HL-60 (cell line): ENCODE measurements around the gene MME.

ENCODE experiments used
- DNase-seq, 2 experiments: peaks; one replicate each; pipeline ENCODE4 v3.0.0-alpha.2; 2010 to 2020; ENCODE audit warnings: low read depth in 1 of 2, low spot score in 1 of 2
- H3K27ac ChIP-seq: fragments of 250-450 bp; sonication (Bioruptor Pico); replicated peaks from 2 replicates; pipeline ENCODE4 v1.5.1; 2020; ENCODE audit warnings: mild to moderate bottlenecking, moderate library complexity
- H3K27me3 ChIP-seq: fragments of 250-450 bp; sonication (Bioruptor Pico); 2 replicates; pipeline ENCODE4 v1.5.1; 2021; ENCODE audit warnings: mild to moderate bottlenecking, moderate library complexity; ENCODE audit not compliant: insufficient read depth, poor library complexity, severe bottlenecking
- H3K4me3 ChIP-seq: replicated peaks from 2 replicates; pipeline ENCODE4 v1.5.1; 2011; ENCODE audit warnings: mild to moderate bottlenecking, control low read depth, low read length; ENCODE audit not compliant: insufficient read depth
- CTCF ChIP-seq: IDR thresholded peaks from one replicate; pipeline ENCODE4 v1.5.1; 2011; ENCODE audit warnings: low read length, control low read depth, inconsistent platforms; ENCODE audit not compliant: insufficient read depth
- GABPA ChIP-seq: IDR thresholded peaks from 2 replicates; pipeline ENCODE4 v1.6.1; 2012; ENCODE audit warnings: low read depth
- POLR2AphosphoS5 ChIP-seq: IDR thresholded peaks from 2 replicates; pipeline ENCODE4 v1.6.1; 2012; ENCODE audit warnings: low read depth
- REST ChIP-seq: IDR thresholded peaks from 2 replicates; pipeline ENCODE4 v1.6.1; 2012; ENCODE audit warnings: low read depth; ENCODE audit not compliant: insufficient replicate concordance
- SPI1 ChIP-seq: IDR thresholded peaks from 2 replicates; pipeline ENCODE4 v1.6.1; 2012; ENCODE audit warnings: low read depth, mild to moderate bottlenecking, borderline replicate concordance

MME gene

GRCh38 chr3:155153242-155154186, 73.4 kb downstream of the MME start:
- DNase-seq, result no peak
- H3K4me3 ChIP-seq, result no peak overlapping the region
- no peak for TF ChIP-seq REST
- TF ChIP-seq GABPA, result no peak
- TF ChIP-seq SPI1, result no peak
- TF ChIP-seq CTCF, result no peak
- no peak for TF ChIP-seq POLR2AphosphoS5
- no peaks in the 10 kb centered on the region for H3K27me3 ChIP-seq
- H3K27ac ChIP-seq, result no peak overlapping the region

- TF ChIP-seq REST (no peak), SPI1 (no peak), GABPA (no peak)
- DNase-seq, result no peak
Measured at GRCh38 chr3:155154255-155154654, 74.1 kb downstream of the MME start.

GRCh38 chr3:155158346-155159037, 78.4 kb downstream of the MME start:
- Histone ChIP-seq H3K27ac (no peak overlapping the region), H3K4me3 (no peak overlapping the region), H3K27me3 (no peaks in the 10 kb centered on the region)
- DNase-seq, result no peak
- no peak for TF ChIP-seq CTCF

More at GRCh38 chr3:155154255-155154654, 74.1 kb downstream of the MME start:
- no peak overlapping the region for H3K27ac ChIP-seq
- no peaks in the 10 kb centered on the region for H3K27me3 ChIP-seq
- H3K4me3 ChIP-seq, result no peak overlapping the region

GRCh38 chr3:155159301-155159700, 79.2 kb downstream of the MME start:
- Histone ChIP-seq H3K27ac (no peak overlapping the region), H3K27me3 (no peaks in the 10 kb centered on the region), H3K4me3 (no peak overlapping the region)
- no peak for DNase-seq
- no peak for TF ChIP-seq GABPA
- TF ChIP-seq REST, result no peak
- no peak for TF ChIP-seq CTCF
- TF ChIP-seq POLR2AphosphoS5, result no peak
- no peak for TF ChIP-seq SPI1
